Measurements from ENCODE around the gene ITPRIP. TPM values are rescaled to one million over a fixed set of nuclear protein-coding genes. Genes with fewer than 3 reads are reported as not detected.

The ITPRIP gene
- total RNA-seq, 1 donor from 2014 or later: 34.8 TPM

GRCh38 chr10:104323085-104323484 lies 15.2 kb downstream of the ITPRIP start:
- TF ChIP-seq CTCF (IDR thresholded peaks at IDR 0.05; ENCODE audit: insufficient read depth, low read length, poor library complexity, severe bottlenecking): no peak
- Histone ChIP-seq H3K4me3 (ENCODE audit: low read depth, low read length) (no peak overlapping the region), H3K27me3 (ENCODE audit: control insufficient read depth, insufficient read depth, low read length) (no peaks in the 10 kb centered on the region), H3K36me3 (ENCODE audit: control insufficient read depth, insufficient read depth, low read length) (no peaks in the 10 kb centered on the region)
- no peak for DNase-seq (ENCODE audit: low read depth)

GRCh38 chr10:104322416-104322782 lies 15.9 kb downstream of the ITPRIP start:
- H3K36me3 ChIP-seq (ENCODE audit: control insufficient read depth, insufficient read depth, low read length): no peaks in the 10 kb centered on the region
- DNase-seq (ENCODE audit: low read depth): no peak
- no peak for TF ChIP-seq CTCF (IDR thresholded peaks at IDR 0.05; ENCODE audit: insufficient read depth, low read length, poor library complexity, severe bottlenecking)
- H3K4me3 ChIP-seq (ENCODE audit: low read depth, low read length): no peak overlapping the region
- no peaks in the 10 kb centered on the region for H3K27me3 ChIP-seq (ENCODE audit: control insufficient read depth, insufficient read depth, low read length)

GRCh38 chr10:104321725-104322415 lies 16.4 kb downstream of the ITPRIP start:
- Histone ChIP-seq H3K36me3 (ENCODE audit: control insufficient read depth, insufficient read depth, low read length) (no peaks in the 10 kb centered on the region), H3K27me3 (ENCODE audit: control insufficient read depth, insufficient read depth, low read length) (no peaks in the 10 kb centered on the region), H3K4me3 (ENCODE audit: low read depth, low read length) (no peak overlapping the region)
- TF ChIP-seq CTCF (IDR thresholded peaks at IDR 0.05; ENCODE audit: insufficient read depth, low read length, poor library complexity, severe bottlenecking): no peak
- no peak for DNase-seq (ENCODE audit: low read depth)

- TF ChIP-seq CTCF (IDR thresholded peaks at IDR 0.05; ENCODE audit: insufficient read depth, low read length, poor library complexity, severe bottlenecking): no peak
- Histone ChIP-seq H3K36me3 (ENCODE audit: control insufficient read depth, insufficient read depth, low read length) (no peaks in the 10 kb centered on the region), H3K4me3 (ENCODE audit: low read depth, low read length) (no peak overlapping the region), H3K27me3 (ENCODE audit: control insufficient read depth, insufficient read depth, low read length) (no peaks in the 10 kb centered on the region)
- no peak for DNase-seq (ENCODE audit: low read depth)
Measured at GRCh38 chr10:104321226-104321625, 17.0 kb downstream of the ITPRIP start.

GRCh38 chr10:104318810-104319741 lies 19.2 kb downstream of the ITPRIP start:
- no peak for DNase-seq (ENCODE audit: low read depth)
- TF ChIP-seq CTCF (IDR thresholded peaks at IDR 0.05; ENCODE audit: insufficient read depth, low read length, poor library complexity, severe bottlenecking): no peak
- Histone ChIP-seq H3K27me3 (ENCODE audit: control insufficient read depth, insufficient read depth, low read length) (no peaks in the 10 kb centered on the region), H3K36me3 (ENCODE audit: control insufficient read depth, insufficient read depth, low read length) (no peaks in the 10 kb centered on the region), H3K4me3 (ENCODE audit: low read depth, low read length) (no peak overlapping the region)

All from kidney epithelial cell (primary cell).